Erythroblast (primary cell): ENCODE data around the gene STAT6.

Experiments
- GATA1 ChIP-seq: IDR thresholded peaks from 2 replicates; pipeline ENCODE4 v1.6.1; 2011; ENCODE audit warnings: low read depth, mild to moderate bottlenecking, control low read depth, low read length, moderate library complexity
- POLR2A ChIP-seq: IDR thresholded peaks from 2 replicates; pipeline ENCODE4 v1.6.1; 2011; ENCODE audit warnings: mild to moderate bottlenecking, low read length

DNA sequence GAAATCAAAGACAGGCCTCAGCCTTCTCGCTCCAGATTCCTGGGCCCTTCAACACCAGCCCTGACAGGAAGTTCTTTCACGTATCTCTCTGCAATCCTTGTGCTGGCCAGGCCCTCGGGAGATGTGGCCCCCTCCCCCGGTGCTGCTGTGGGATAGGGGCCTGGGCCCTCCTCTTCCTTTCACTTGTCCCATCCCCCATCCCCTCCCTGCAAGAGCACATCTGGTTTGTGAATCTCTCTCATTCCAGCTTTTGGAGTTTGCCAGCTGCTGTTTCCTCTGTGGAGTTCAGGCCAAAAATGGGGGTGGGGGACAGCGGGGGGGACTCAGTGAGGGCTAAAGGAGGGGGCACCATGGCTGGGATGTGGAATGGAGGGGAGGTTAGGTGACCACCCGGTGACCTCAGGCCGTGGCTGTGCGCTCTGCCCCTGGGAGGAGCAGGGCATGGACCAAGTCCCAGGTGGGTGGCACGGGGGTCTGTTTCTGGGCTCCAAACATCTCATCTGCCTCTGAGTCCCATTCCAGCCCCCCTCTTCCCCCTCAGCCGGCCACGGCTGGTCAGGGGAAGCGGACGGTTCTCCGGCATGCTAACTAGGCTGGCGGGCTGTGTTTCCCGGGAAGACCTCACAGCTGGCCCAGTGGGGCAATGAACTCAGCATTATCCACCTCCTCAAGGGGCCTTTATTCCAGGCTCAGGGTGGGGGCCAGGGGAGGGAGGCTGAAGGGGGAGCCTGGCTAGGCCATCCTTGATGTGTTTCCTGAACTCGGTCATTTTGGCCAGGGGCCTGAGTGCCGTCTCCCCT is 24.6 kb upstream of the STAT6 start:
- TF ChIP-seq POLR2A (no peak), GATA1 (no peak)
